Jurkat, Clone E6-1 (cell line): ENCODE data around the gene PFN2.

Experiments used
- DNase-seq: peaks from one replicate; pipeline ENCODE4 v3.0.0-alpha.2; 2011; ENCODE audit warnings: low read depth, low spot score
- H3K4me3 ChIP-seq: 2 replicates; pipeline ENCODE4 v1.5.1; 2011; ENCODE audit warnings: mild to moderate bottlenecking, low read length, control low read depth, moderate library complexity

PFN2 gene

DNA sequence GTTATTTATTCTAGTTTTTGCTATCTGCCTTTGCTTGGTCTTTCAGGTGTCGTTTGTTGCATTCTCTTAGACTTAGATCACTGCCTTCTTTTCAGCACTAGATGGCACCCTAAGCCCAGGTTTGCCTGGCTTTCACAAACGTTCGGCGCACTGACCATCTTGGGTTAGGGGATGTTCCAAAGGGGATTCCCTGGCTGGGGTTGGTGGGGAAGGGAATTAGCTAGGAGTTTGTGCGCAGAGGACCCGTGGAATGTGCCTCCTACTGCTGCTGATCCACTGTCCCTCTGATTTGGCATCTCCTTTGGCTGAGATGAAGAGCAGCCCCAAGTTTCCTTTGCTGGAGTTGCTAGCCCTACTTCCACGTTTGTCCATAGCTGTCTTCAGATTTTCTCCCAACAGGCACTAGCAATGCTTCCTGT is 33.9 kb downstream of the PFN2 start:
- H3K4me3 ChIP-seq, result no peak overlapping the region
- peak; percentile 23 for DNase-seq

DNA sequence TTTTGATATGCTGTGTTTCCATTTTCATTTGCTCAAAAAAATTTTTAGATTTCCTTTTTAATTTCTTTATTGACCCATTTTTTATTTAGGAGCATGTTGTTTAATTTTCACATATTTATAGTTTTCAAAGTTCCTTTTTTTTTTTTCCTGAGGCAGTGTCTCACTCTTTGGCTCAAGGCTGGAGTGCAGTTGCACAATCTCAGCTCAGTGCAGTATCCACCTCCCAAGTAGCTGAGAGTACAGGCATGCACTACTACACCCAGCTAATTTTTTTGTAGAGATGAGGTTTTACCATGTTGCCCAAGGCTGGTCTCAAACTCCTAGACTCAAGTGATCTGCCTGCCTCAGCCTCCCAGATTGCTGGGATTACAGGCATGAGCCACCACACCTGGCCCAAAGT is 36.2 kb downstream of the PFN2 start:
- no peak for DNase-seq

GRCh38 chr3:149933858-149934257 is 36.8 kb downstream of the PFN2 start:
- no peak for DNase-seq
- no peak overlapping the region for H3K4me3 ChIP-seq

More for the DNA sequence above, 36.2 kb downstream of the PFN2 start:
- H3K4me3 ChIP-seq, result no peak overlapping the region

GRCh38 chr3:149933008-149933407 is 37.7 kb downstream of the PFN2 start:
- DNase-seq, result no peak
- no peak overlapping the region for H3K4me3 ChIP-seq

DNA sequence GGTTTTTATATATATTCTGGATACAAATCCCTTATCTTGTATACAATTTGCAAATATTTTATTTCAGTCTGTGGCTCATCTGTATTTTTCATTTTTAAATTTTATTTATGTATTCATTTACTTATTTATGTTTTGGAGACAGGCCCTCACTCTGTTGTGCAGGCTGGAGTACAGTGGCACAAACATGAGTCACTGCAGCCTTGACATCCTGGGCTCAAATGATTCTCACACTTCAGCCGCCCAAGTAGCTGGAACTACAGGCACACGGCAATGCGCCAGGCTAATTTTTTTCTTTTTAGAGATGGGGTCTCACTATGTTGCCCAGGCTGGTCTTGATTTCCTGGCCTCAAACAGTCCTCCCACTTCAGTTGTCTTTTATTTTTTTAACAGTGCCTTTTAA is 50.6 kb downstream of the PFN2 start:
- DNase-seq, result no peak
- H3K4me3 ChIP-seq, result no peak overlapping the region

- no peak overlapping the region for H3K4me3 ChIP-seq
- no peak for DNase-seq
Measured at GRCh38 chr3:149919509-149919908, 51.2 kb downstream of the PFN2 start.

- no peak overlapping the region for H3K4me3 ChIP-seq
- DNase-seq, result no peak
Measured at GRCh38 chr3:149917124-149917667, 53.5 kb downstream of the PFN2 start.
